HPDE6-E6E7 (cell line): Measurements from ENCODE around the gene OR10H1.
"Not testable (repeated sequence)": the region's sequence is repeated elsewhere in the genome, so short reads cannot be mapped to it uniquely, and the experiment has no call there.

Experiments
- DNase-seq: peaks from one replicate; pipeline ENCODE4 v3.0.0; 2011; ENCODE audit warnings: missing footprints; ENCODE audit errors: extremely low spot score

OR10H1 gene

GRCh38 chr19:15774159-15774558, 41.3 kb downstream of the OR10H1 start:
- not testable (repeated sequence) for DNase-seq

GRCh38 chr19:15769586-15769985, 45.9 kb downstream of the OR10H1 start:
- DNase-seq: no peak

- no peak for DNase-seq
Measured at GRCh38 chr19:15759962-15760565, 55.4 kb downstream of the OR10H1 start.

GRCh38 chr19:15758379-15758778, 57.1 kb downstream of the OR10H1 start:
- no peak for DNase-seq
